HFFc6 (cell line): ENCODE results near the gene IQCN. TPM values are rescaled to one million over a fixed set of nuclear protein-coding genes. Genes with fewer than 3 reads are reported as not detected.

Source experiments
- DNase-seq: peaks from one replicate; pipeline ENCODE4 v3.0.0-alpha.2; 2018
- H3K27ac Mint-ChIP-seq: 2 replicates; pipeline ENCODE4 v1.8.0; 2020; ENCODE audit warnings: mild to moderate bottlenecking, mixed read lengths
- H3K27me3 Mint-ChIP-seq: 2 replicates; pipeline ENCODE4 v1.8.0; 2021; ENCODE audit warnings: mild to moderate bottlenecking, moderate library complexity, mixed read lengths; ENCODE audit not compliant: insufficient read depth
- H3K36me3 Mint-ChIP-seq: 2 replicates; pipeline ENCODE4 v1.8.0; 2021; ENCODE audit warnings: low read depth, mixed read lengths
- H3K4me1 Mint-ChIP-seq: 2 replicates; pipeline ENCODE4 v1.8.0; 2020; ENCODE audit warnings: low read depth, mixed read lengths
- H3K4me3 Mint-ChIP-seq: 2 replicates; pipeline ENCODE4 v1.8.0; 2020; ENCODE audit warnings: mild to moderate bottlenecking, moderate library complexity, mixed read lengths
- H3K9me3 Mint-ChIP-seq: 2 replicates; pipeline ENCODE4 v1.8.0; 2020; ENCODE audit warnings: mild to moderate bottlenecking, mixed read lengths
- CTCF ChIP-seq: fragments of 200-600 bp; sonication (generic); IDR thresholded peaks from 2 replicates; pipeline ENCODE4 v1.5.0; 2021; ENCODE audit warnings: antibody characterized with exemption, mild to moderate bottlenecking
- total RNA-seq, 6 experiments: library from RNA; stranded (reverse); fragmentation: NEBNext Ultra II Directional; extraction: Animal tissue kit (Norgen Biotek cat#: 25700); gene quantifications; 2 replicates in 1 of 6; 3 replicates in 5 of 6; pipeline ENCODE4 v1.2.3, GENCODE V29; 2021

Gene IQCN
- total RNA-seq, 6 experiments from 2014 or later: 0.40 to 0.87 (median 0.55) TPM

GRCh38 chr19:18291590-18292461 lies 17.6 kb upstream of the IQCN start:
- no peaks in the 10 kb centered on the region for H3K36me3 Mint-ChIP-seq
- peaks cover 2% of the 10 kb centered on the region for H3K27me3 Mint-ChIP-seq
- peak overlapping the region; percentile 90 for H3K4me3 Mint-ChIP-seq
- H3K4me1 Mint-ChIP-seq: peaks cover 36% of the 10 kb centered on the region
- peak overlapping the region; percentile 97 for H3K27ac Mint-ChIP-seq
- no peaks in the 10 kb centered on the region for H3K9me3 Mint-ChIP-seq
- no peak for DNase-seq
- no peak for TF ChIP-seq CTCF

GRCh38 chr19:18291019-18291524 lies 16.8 kb upstream of the IQCN start:
- TF ChIP-seq CTCF: no peak
- Mint-ChIP-seq H3K4me1 (peaks cover 38% of the 10 kb centered on the region), H3K27me3 (peaks cover 2% of the 10 kb centered on the region), H3K9me3 (no peaks in the 10 kb centered on the region), H3K27ac (peak overlapping the region; percentile 97), H3K4me3 (peak overlapping the region; percentile 54), H3K36me3 (no peaks in the 10 kb centered on the region)
- no peak for DNase-seq

- H3K27ac Mint-ChIP-seq: peak overlapping the region; percentile 74
Measured at GRCh38 chr19:18290302-18291018, 16.2 kb upstream of the IQCN start.

GRCh38 chr19:18289471-18290301 lies 15.4 kb upstream of the IQCN start:
- peaks cover 45% of the 10 kb centered on the region for H3K4me1 Mint-ChIP-seq
- H3K27ac Mint-ChIP-seq: peak overlapping the region; percentile 74

More at GRCh38 chr19:18290302-18291018, 16.2 kb upstream of the IQCN start:
- DNase-seq: no peak
- Mint-ChIP-seq H3K4me1 (peaks cover 38% of the 10 kb centered on the region), H3K36me3 (no peaks in the 10 kb centered on the region), H3K9me3 (no peaks in the 10 kb centered on the region), H3K4me3 (peak overlapping the region; percentile 41), H3K27me3 (peaks cover 2% of the 10 kb centered on the region; the same call in 1 of the 2 replicates)
- no peak for TF ChIP-seq CTCF

More at GRCh38 chr19:18289471-18290301, 15.4 kb upstream of the IQCN start:
- no peak for TF ChIP-seq CTCF
- H3K4me3 Mint-ChIP-seq: no peak overlapping the region
- no peaks in the 10 kb centered on the region; the same call in 1 of the 2 replicates for H3K36me3 Mint-ChIP-seq
- no peaks in the 10 kb centered on the region for H3K9me3 Mint-ChIP-seq
- peaks cover 2% of the 10 kb centered on the region; the same call in 1 of the 2 replicates for H3K27me3 Mint-ChIP-seq
- DNase-seq: no peak
